OCI-LY1 (cell line): ENCODE measurements around the gene CAPN11.

Experiments
- EZH2 ChIP-seq: fragments of 200-600 bp; sonication (generic), shearing (Covaris generic); IDR thresholded peaks from 2 replicates; pipeline ENCODE4 v1.8.0; 2017; ENCODE audit warnings: borderline replicate concordance, mixed run types, mild to moderate bottlenecking, antibody characterized with exemption, low read length, moderate library complexity, mixed read lengths
- TF ChIP-seq, protein P1 (sequence below): fragments of 200-600 bp; sonication (generic), shearing (Covaris generic); IDR thresholded peaks from 2 replicates; pipeline ENCODE4 v1.5.1; 2017; ENCODE audit warnings: mild to moderate bottlenecking, antibody characterized with exemption, low read length, moderate library complexity, mixed read lengths

DNA sequence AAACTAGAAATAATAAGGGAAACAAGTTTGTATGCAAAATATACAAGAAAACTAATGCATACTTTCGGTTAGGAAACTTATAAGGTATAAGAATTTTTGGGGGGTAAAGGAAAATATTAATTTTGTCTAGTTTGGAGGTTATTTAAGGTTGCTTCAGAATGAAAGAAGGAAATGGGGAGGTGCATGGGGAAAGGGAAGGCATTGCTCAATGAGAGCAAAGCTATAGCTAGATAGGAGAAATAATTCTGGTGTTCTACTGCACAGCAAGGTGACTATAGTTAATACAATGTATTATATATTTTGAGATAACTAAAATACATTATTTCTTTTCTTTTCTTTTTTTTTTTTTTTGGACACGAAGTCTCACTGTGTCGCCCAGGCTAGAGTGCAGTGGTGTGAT, 52.7 kb downstream of the CAPN11 start:
- TF ChIP-seq, protein P1, sequence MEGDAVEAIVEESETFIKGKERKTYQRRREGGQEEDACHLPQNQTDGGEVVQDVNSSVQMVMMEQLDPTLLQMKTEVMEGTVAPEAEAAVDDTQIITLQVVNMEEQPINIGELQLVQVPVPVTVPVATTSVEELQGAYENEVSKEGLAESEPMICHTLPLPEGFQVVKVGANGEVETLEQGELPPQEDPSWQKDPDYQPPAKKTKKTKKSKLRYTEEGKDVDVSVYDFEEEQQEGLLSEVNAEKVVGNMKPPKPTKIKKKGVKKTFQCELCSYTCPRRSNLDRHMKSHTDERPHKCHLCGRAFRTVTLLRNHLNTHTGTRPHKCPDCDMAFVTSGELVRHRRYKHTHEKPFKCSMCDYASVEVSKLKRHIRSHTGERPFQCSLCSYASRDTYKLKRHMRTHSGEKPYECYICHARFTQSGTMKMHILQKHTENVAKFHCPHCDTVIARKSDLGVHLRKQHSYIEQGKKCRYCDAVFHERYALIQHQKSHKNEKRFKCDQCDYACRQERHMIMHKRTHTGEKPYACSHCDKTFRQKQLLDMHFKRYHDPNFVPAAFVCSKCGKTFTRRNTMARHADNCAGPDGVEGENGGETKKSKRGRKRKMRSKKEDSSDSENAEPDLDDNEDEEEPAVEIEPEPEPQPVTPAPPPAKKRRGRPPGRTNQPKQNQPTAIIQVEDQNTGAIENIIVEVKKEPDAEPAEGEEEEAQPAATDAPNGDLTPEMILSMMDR = no peak
- TF ChIP-seq EZH2 = no peak
